ENCODE results near the gene NDUFB4.

- TF ChIP-seq ZNF565 (CRISPR knock-in tag; conservative IDR thresholded peaks at IDR 0.05; ENCODE audit: low read depth) = no peak
- TF ChIP-seq ARNTL (CRISPR knock-in tag; IDR thresholded peaks at IDR 0.05; ENCODE audit: borderline replicate concordance, low read depth) = no peak
- TF ChIP-seq ZNF8 (CRISPR knock-in tag; IDR thresholded peaks at IDR 0.05) = no peak
- TF ChIP-seq SNAI2 (CRISPR knock-in tag; IDR thresholded peaks at IDR 0.05) = no peak
- TF ChIP-seq CREB5 (CRISPR knock-in tag; IDR thresholded peaks at IDR 0.05; ENCODE audit: low read depth) = no peak
- no peak for TF ChIP-seq PATZ1 (CRISPR knock-in tag; IDR thresholded peaks at IDR 0.05; ENCODE audit: borderline replicate concordance)
- no peak for TF ChIP-seq ZFP3 (CRISPR knock-in tag; IDR thresholded peaks at IDR 0.05)
- no peak for TF ChIP-seq ZNF70 (CRISPR knock-in tag; IDR thresholded peaks at IDR 0.05)
- no peak for TF ChIP-seq ZFP30 (CRISPR knock-in tag; IDR thresholded peaks at IDR 0.05)
Observed at GRCh38 chr3:120568202-120568531, 28.0 kb upstream of the NDUFB4 start.

Measured in SK-N-SH treated with all-trans-retinoic acid at 6 μM for 48 hours (cell line).